KOPT-K1 (cell line): ENCODE data around the gene ZFYVE27.

ENCODE experiments used
- H3K27ac ChIP-seq: fragments of 200-600 bp; sonication (generic); 2 replicates; pipeline ENCODE4 v1.5.1; 2016; ENCODE audit warnings: antibody characterized with exemption, mild to moderate bottlenecking, low read depth, low read length; ENCODE audit not compliant: poor library complexity, severe bottlenecking
- H3K36me3 ChIP-seq: fragments of 200-600 bp; sonication (generic); 2 replicates; pipeline ENCODE4 v1.5.1; 2017; ENCODE audit warnings: antibody characterized with exemption, mild to moderate bottlenecking, low read length, moderate library complexity; ENCODE audit not compliant: insufficient read depth
- H3K9me3 ChIP-seq: fragments of 200-600 bp; sonication (generic); 2 replicates; pipeline ENCODE4 v1.5.1; 2017; ENCODE audit warnings: antibody characterized with exemption, low read length, mild to moderate bottlenecking; ENCODE audit not compliant: insufficient read depth, poor library complexity, severe bottlenecking

The ZFYVE27 gene

GRCh38 chr10:97729014-97729413 lies 7.9 kb upstream of the ZFYVE27 start:
- H3K27ac ChIP-seq: no peak overlapping the region
- no peaks in the 10 kb centered on the region for H3K9me3 ChIP-seq
- no peaks in the 10 kb centered on the region for H3K36me3 ChIP-seq

- Histone ChIP-seq H3K9me3 (no peaks in the 10 kb centered on the region), H3K27ac (no peak overlapping the region), H3K36me3 (no peaks in the 10 kb centered on the region)
Measured at GRCh38 chr10:97731346-97732051, 5.4 kb upstream of the ZFYVE27 start.

GRCh38 chr10:97732052-97732359 lies 4.9 kb upstream of the ZFYVE27 start:
- Histone ChIP-seq H3K27ac (no peak overlapping the region), H3K9me3 (no peaks in the 10 kb centered on the region), H3K36me3 (no peaks in the 10 kb centered on the region)

- Histone ChIP-seq H3K27ac (no peak overlapping the region), H3K36me3 (no peaks in the 10 kb centered on the region), H3K9me3 (no peaks in the 10 kb centered on the region)
Measured at GRCh38 chr10:97733256-97733655, 3.7 kb upstream of the ZFYVE27 start.

GRCh38 chr10:97734021-97734420 lies 2.9 kb upstream of the ZFYVE27 start:
- H3K27ac ChIP-seq: no peak overlapping the region
- H3K36me3 ChIP-seq: peaks cover 5% of the 10 kb centered on the region
- no peaks in the 10 kb centered on the region for H3K9me3 ChIP-seq

GRCh38 chr10:97736403-97736901 lies 476 bp upstream of the ZFYVE27 start:
- Histone ChIP-seq H3K27ac (peak overlapping the region; percentile 63), H3K9me3 (no peaks in the 10 kb centered on the region)

GRCh38 chr10:97737770-97738265 lies 890 bp downstream of the ZFYVE27 start:
- Histone ChIP-seq H3K36me3 (peaks cover 37% of the 10 kb centered on the region), H3K9me3 (no peaks in the 10 kb centered on the region), H3K27ac (peak overlapping the region; percentile 63)

More at GRCh38 chr10:97736403-97736901, 476 bp upstream of the ZFYVE27 start:
- peaks cover 26% of the 10 kb centered on the region for H3K36me3 ChIP-seq

GRCh38 chr10:97738616-97739015 lies 1.7 kb downstream of the ZFYVE27 start:
- no peak overlapping the region for H3K27ac ChIP-seq
- no peaks in the 10 kb centered on the region for H3K9me3 ChIP-seq
- H3K36me3 ChIP-seq: peaks cover 45% of the 10 kb centered on the region

GRCh38 chr10:97740613-97741012 lies 3.7 kb downstream of the ZFYVE27 start:
- Histone ChIP-seq H3K36me3 (peaks cover 65% of the 10 kb centered on the region), H3K27ac (no peak overlapping the region)

DNA sequence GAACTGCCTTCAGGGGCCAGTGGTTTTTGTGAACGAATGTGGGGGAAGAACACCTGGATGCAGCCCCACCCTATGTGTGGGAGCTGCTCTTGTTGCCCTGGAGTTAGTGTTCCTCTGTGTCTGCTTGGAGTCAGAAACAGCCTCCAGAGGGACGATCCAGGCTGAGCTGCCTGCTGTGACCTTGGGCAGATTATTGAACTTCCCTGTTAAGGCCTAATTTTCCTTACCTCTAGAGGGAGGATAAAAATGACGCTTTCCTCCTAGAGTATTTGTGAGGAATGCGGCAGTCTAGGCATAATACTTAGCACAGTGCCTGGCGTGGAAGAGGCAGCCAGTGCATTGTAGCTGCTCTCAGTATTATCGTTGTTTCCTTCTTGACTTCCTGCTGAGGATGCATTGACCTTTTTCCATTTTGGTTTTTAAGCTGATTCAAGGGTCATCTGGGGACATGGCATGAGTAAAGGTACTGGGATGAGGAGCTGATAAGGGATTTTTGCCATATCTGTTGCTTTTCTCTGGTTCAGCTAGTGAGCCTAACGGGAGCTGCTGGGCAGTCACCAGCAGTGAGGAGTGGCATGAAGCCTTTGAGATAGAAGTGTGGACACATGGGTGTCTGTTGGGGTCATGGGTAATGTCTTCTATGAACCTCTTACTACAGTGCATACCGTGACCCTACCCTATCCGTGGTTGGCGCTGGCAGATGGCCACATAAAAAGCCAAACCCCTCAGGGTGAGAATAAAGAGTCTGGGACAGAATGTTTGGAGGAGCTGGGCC lies 6.4 kb downstream of the ZFYVE27 start:
- H3K9me3 ChIP-seq: no peaks in the 10 kb centered on the region
- no peak overlapping the region for H3K27ac ChIP-seq
- peaks cover 92% of the 10 kb centered on the region for H3K36me3 ChIP-seq

More at GRCh38 chr10:97740613-97741012, 3.7 kb downstream of the ZFYVE27 start:
- H3K9me3 ChIP-seq: no peaks in the 10 kb centered on the region

GRCh38 chr10:97744405-97745035 lies 7.6 kb downstream of the ZFYVE27 start:
- H3K9me3 ChIP-seq: no peaks in the 10 kb centered on the region
- H3K36me3 ChIP-seq: peaks cover 97% of the 10 kb centered on the region
- H3K27ac ChIP-seq: no peak overlapping the region

- Histone ChIP-seq H3K36me3 (peaks cover 99% of the 10 kb centered on the region), H3K27ac (no peak overlapping the region)
Measured at GRCh38 chr10:97747573-97747972, 10.6 kb downstream of the ZFYVE27 start.

GRCh38 chr10:97748116-97748515 lies 11.2 kb downstream of the ZFYVE27 start:
- H3K36me3 ChIP-seq: peaks cover 99% of the 10 kb centered on the region
- H3K9me3 ChIP-seq: no peaks in the 10 kb centered on the region
- no peak overlapping the region for H3K27ac ChIP-seq

More at GRCh38 chr10:97747573-97747972, 10.6 kb downstream of the ZFYVE27 start:
- H3K9me3 ChIP-seq: no peaks in the 10 kb centered on the region

GRCh38 chr10:97752956-97753355 lies 16.0 kb downstream of the ZFYVE27 start:
- H3K36me3 ChIP-seq: peaks cover 100% of the 10 kb centered on the region
- H3K9me3 ChIP-seq: no peaks in the 10 kb centered on the region
- H3K27ac ChIP-seq: no peak overlapping the region

DNA sequence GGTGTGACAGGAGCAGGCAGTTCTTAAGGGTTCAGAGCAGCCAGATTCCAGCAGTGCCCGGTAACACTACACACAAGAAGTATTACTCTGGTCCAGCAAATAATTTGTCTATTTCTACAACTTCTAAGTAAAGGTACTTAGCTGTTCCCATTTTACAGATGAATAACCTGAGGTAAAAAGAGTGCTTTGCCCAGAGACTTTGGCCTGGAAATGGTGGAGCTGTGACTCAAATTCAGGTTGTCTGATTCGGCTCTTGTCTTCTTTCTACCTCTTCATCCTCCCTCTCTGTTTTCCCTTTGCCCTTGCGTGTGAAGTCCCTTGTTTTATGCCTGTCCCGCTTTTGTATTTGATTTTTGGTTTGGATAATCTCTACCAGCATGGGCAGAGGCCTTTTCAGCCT lies 17.8 kb downstream of the ZFYVE27 start:
- no peaks in the 10 kb centered on the region for H3K9me3 ChIP-seq
- peaks cover 98% of the 10 kb centered on the region for H3K36me3 ChIP-seq
- H3K27ac ChIP-seq: no peak overlapping the region
